K562 (cell line): ENCODE results near the gene SYTL2. TPM values are rescaled to one million over a fixed set of nuclear protein-coding genes. Genes with fewer than 3 reads are reported as not detected.

Source experiments
- polyA plus RNA-seq, 8 experiments: library from polyadenylated mRNA; depleted of rRNA in 4 of 8; stranded (reverse) in 5 of 8; unstranded in 3 of 8; fragments of >200 nt; fragmentation: Nextera tagmentation in 2 of 8; fragmentation: Illumina TruSeq in 1 of 8; extraction: Ambion mirVana in 2 of 8; extraction: Trizol in 1 of 8; gene quantifications; 2 replicates each; pipeline versions ENCODE4 v1.2.1 to v1.2.3, GENCODE V29; 2011 to 2014; ENCODE audit warnings: inconsistent platforms in 1 of 8, missing spikeins in 1 of 8
- total RNA-seq, 7 experiments: library from RNA; depleted of rRNA in 6 of 7; stranded (reverse); fragments of >200 nt in 6 of 7; fragmentation: Illumina TruSeq in 2 of 7; extraction: Trizol in 2 of 7; gene quantifications; 2 replicates each; pipeline versions ENCODE4 v1.2.1 to v1.2.3, GENCODE V29; 2011 to 2021; ENCODE audit warnings: low replicate concordance in 1 of 7
- TF ChIP-seq, protein P1 (sequence below): fragments of 450-650 bp; IDR thresholded peaks from 2 replicates; pipeline ENCODE4 v1.6.1; 2016; ENCODE audit warnings: mild to moderate bottlenecking, moderate library complexity
- TF ChIP-seq, protein P2 (sequence below): fragments of 450-650 bp; formaldehyde crosslinking; IDR thresholded peaks from 2 replicates; pipeline ENCODE4 v1.4.0; 2020; ENCODE audit warnings: mild to moderate bottlenecking
- TF ChIP-seq, protein P3 (sequence below), 2 experiments: IDR thresholded peaks; 2 replicates each; pipeline ENCODE4 v1.6.1; 2012; ENCODE audit warnings: improper control_type of control experiment in 2 of 2, low read depth in 2 of 2, low read length in 2 of 2, borderline replicate concordance in 1 of 2
- TF ChIP-seq, protein P4 (sequence below): fragments of 450-650 bp; IDR thresholded peaks from 2 replicates; pipeline ENCODE4 v1.6.1; 2018; ENCODE audit not compliant: partially characterized antibody
- TF ChIP-seq, protein P5 (sequence below): fragments of 250-450 bp; sonication (Bioruptor Pico); IDR thresholded peaks from 2 replicates; pipeline ENCODE4 v1.8.0; 2022; ENCODE audit warnings: moderate library complexity, mild to moderate bottlenecking, inconsistent platforms

The SYTL2 gene
- total and polyA plus RNA-seq, 9 of the 15 experiments (the other 6 are each of a cell fraction or from before 2014, with no cell fraction given), result 0.05 to 0.57 (median 0.35) TPM

DNA sequence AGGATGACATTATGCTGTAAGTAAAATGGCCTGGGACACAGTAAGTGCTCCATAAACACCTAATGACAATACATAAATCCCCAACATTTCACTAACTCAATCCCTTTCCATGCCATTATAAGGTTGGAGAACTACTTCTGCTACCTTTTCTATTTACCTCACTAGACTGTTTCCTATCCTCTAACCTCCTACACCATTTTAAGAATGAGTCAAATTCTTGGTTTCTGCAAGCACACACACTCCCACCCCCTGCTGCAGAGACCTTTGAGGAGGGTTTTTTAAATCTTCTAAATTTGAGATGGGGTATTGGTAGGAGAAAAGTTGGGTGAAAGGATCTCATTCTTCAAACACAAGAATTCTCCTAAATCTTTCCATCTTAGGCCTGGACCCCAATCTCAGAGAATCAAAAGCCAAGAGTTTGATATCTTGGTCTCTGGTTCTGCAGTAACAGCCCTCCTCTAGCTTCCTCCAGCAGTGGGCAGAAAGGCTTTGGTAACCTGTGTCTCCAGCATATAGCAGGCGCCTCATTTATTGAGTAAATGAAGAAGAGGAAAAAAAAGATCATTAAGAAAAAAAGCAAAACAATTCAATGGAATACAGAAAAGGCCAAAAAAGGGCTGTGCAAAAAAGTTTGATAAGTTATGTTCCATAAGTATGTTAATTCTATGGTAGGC lies 42.3 kb downstream of the SYTL2 start (continued):
- TF ChIP-seq, protein P1, sequence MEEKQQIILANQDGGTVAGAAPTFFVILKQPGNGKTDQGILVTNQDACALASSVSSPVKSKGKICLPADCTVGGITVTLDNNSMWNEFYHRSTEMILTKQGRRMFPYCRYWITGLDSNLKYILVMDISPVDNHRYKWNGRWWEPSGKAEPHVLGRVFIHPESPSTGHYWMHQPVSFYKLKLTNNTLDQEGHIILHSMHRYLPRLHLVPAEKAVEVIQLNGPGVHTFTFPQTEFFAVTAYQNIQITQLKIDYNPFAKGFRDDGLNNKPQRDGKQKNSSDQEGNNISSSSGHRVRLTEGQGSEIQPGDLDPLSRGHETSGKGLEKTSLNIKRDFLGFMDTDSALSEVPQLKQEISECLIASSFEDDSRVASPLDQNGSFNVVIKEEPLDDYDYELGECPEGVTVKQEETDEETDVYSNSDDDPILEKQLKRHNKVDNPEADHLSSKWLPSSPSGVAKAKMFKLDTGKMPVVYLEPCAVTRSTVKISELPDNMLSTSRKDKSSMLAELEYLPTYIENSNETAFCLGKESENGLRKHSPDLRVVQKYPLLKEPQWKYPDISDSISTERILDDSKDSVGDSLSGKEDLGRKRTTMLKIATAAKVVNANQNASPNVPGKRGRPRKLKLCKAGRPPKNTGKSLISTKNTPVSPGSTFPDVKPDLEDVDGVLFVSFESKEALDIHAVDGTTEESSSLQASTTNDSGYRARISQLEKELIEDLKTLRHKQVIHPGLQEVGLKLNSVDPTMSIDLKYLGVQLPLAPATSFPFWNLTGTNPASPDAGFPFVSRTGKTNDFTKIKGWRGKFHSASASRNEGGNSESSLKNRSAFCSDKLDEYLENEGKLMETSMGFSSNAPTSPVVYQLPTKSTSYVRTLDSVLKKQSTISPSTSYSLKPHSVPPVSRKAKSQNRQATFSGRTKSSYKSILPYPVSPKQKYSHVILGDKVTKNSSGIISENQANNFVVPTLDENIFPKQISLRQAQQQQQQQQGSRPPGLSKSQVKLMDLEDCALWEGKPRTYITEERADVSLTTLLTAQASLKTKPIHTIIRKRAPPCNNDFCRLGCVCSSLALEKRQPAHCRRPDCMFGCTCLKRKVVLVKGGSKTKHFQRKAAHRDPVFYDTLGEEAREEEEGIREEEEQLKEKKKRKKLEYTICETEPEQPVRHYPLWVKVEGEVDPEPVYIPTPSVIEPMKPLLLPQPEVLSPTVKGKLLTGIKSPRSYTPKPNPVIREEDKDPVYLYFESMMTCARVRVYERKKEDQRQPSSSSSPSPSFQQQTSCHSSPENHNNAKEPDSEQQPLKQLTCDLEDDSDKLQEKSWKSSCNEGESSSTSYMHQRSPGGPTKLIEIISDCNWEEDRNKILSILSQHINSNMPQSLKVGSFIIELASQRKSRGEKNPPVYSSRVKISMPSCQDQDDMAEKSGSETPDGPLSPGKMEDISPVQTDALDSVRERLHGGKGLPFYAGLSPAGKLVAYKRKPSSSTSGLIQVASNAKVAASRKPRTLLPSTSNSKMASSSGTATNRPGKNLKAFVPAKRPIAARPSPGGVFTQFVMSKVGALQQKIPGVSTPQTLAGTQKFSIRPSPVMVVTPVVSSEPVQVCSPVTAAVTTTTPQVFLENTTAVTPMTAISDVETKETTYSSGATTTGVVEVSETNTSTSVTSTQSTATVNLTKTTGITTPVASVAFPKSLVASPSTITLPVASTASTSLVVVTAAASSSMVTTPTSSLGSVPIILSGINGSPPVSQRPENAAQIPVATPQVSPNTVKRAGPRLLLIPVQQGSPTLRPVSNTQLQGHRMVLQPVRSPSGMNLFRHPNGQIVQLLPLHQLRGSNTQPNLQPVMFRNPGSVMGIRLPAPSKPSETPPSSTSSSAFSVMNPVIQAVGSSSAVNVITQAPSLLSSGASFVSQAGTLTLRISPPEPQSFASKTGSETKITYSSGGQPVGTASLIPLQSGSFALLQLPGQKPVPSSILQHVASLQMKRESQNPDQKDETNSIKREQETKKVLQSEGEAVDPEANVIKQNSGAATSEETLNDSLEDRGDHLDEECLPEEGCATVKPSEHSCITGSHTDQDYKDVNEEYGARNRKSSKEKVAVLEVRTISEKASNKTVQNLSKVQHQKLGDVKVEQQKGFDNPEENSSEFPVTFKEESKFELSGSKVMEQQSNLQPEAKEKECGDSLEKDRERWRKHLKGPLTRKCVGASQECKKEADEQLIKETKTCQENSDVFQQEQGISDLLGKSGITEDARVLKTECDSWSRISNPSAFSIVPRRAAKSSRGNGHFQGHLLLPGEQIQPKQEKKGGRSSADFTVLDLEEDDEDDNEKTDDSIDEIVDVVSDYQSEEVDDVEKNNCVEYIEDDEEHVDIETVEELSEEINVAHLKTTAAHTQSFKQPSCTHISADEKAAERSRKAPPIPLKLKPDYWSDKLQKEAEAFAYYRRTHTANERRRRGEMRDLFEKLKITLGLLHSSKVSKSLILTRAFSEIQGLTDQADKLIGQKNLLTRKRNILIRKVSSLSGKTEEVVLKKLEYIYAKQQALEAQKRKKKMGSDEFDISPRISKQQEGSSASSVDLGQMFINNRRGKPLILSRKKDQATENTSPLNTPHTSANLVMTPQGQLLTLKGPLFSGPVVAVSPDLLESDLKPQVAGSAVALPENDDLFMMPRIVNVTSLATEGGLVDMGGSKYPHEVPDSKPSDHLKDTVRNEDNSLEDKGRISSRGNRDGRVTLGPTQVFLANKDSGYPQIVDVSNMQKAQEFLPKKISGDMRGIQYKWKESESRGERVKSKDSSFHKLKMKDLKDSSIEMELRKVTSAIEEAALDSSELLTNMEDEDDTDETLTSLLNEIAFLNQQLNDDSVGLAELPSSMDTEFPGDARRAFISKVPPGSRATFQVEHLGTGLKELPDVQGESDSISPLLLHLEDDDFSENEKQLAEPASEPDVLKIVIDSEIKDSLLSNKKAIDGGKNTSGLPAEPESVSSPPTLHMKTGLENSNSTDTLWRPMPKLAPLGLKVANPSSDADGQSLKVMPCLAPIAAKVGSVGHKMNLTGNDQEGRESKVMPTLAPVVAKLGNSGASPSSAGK, result no peak
- TF ChIP-seq, protein P2, sequence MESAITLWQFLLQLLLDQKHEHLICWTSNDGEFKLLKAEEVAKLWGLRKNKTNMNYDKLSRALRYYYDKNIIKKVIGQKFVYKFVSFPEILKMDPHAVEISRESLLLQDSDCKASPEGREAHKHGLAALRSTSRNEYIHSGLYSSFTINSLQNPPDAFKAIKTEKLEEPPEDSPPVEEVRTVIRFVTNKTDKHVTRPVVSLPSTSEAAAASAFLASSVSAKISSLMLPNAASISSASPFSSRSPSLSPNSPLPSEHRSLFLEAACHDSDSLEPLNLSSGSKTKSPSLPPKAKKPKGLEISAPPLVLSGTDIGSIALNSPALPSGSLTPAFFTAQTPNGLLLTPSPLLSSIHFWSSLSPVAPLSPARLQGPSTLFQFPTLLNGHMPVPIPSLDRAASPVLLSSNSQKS (CRISPR knock-in tag), result no peak
- TF ChIP-seq, protein P3, sequence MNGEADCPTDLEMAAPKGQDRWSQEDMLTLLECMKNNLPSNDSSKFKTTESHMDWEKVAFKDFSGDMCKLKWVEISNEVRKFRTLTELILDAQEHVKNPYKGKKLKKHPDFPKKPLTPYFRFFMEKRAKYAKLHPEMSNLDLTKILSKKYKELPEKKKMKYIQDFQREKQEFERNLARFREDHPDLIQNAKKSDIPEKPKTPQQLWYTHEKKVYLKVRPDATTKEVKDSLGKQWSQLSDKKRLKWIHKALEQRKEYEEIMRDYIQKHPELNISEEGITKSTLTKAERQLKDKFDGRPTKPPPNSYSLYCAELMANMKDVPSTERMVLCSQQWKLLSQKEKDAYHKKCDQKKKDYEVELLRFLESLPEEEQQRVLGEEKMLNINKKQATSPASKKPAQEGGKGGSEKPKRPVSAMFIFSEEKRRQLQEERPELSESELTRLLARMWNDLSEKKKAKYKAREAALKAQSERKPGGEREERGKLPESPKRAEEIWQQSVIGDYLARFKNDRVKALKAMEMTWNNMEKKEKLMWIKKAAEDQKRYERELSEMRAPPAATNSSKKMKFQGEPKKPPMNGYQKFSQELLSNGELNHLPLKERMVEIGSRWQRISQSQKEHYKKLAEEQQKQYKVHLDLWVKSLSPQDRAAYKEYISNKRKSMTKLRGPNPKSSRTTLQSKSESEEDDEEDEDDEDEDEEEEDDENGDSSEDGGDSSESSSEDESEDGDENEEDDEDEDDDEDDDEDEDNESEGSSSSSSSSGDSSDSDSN (IDR thresholded peaks at IDR 0.05; ENCODE audit: borderline replicate concordance in 1 of 2, low read depth in 2 of 2, low read length in 2 of 2), result no peak
- TF ChIP-seq, protein P4, sequence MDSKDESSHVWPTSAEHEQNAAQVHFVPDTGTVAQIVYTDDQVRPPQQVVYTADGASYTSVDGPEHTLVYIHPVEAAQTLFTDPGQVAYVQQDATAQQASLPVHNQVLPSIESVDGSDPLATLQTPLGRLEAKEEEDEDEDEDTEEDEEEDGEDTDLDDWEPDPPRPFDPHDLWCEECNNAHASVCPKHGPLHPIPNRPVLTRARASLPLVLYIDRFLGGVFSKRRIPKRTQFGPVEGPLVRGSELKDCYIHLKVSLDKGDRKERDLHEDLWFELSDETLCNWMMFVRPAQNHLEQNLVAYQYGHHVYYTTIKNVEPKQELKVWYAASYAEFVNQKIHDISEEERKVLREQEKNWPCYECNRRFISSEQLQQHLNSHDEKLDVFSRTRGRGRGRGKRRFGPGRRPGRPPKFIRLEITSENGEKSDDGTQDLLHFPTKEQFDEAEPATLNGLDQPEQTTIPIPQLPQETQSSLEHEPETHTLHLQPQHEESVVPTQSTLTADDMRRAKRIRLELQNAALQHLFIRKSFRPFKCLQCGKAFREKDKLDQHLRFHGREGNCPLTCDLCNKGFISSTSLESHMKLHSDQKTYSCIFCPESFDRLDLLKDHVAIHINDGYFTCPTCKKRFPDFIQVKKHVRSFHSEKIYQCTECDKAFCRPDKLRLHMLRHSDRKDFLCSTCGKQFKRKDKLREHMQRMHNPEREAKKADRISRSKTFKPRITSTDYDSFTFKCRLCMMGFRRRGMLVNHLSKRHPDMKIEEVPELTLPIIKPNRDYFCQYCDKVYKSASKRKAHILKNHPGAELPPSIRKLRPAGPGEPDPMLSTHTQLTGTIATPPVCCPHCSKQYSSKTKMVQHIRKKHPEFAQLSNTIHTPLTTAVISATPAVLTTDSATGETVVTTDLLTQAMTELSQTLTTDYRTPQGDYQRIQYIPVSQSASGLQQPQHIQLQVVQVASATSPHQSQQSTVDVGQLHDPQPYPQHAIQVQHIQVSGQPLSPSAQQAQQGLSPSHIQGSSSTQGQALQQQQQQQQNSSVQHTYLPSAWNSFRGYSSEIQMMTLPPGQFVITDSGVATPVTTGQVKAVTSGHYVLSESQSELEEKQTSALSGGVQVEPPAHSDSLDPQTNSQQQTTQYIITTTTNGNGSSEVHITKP, result no peak
- TF ChIP-seq, protein P5, sequence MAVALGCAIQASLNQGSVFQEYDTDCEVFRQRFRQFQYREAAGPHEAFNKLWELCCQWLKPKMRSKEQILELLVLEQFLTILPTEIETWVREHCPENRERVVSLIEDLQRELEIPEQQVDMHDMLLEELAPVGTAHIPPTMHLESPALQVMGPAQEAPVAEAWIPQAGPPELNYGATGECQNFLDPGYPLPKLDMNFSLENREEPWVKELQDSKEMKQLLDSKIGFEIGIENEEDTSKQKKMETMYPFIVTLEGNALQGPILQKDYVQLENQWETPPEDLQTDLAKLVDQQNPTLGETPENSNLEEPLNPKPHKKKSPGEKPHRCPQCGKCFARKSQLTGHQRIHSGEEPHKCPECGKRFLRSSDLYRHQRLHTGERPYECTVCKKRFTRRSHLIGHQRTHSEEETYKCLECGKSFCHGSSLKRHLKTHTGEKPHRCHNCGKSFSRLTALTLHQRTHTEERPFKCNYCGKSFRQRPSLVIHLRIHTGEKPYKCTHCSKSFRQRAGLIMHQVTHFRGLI (CRISPR knock-in tag), result no peak
